Gastrocnemius medialis (tissue), 4 donors: Measurements from ENCODE around the gene SF3A1. TPM values are rescaled to one million over a fixed set of nuclear protein-coding genes. Genes with fewer than 3 reads are reported as not detected.
"Not testable (repeated sequence)": the region's sequence is repeated elsewhere in the genome, so short reads cannot be mapped to it uniquely, and the experiment has no call there.

Source experiments
- ATAC-seq, 2 donors: fragments of 150-250 bp; one replicate each; pipeline ENCODE4 v1.9.1; 2016
- DNase-seq, 2 donors: peaks; one replicate each; pipeline ENCODE4 v3.0.0-alpha.2; 2019
- H3K27ac ChIP-seq, 4 donors: fragments of 200-600 bp; sonication (generic); 1 replicate in 1 of 4; 2 replicates in 3 of 4; pipeline ENCODE4 v1.5.1; 2016 to 2018; ENCODE audit warnings: mild to moderate bottlenecking in 2 of 4, moderate library complexity in 1 of 4
- H3K27me3 ChIP-seq, 3 donors: fragments of 200-600 bp; sonication (generic) in 2 of 3; 1 replicate in 1 of 3; 2 replicates in 2 of 3; pipeline versions ENCODE4 v1.5.1 to v1.6.0; 2016 to 2019; ENCODE audit warnings: mild to moderate bottlenecking in 1 of 3, moderate library complexity in 1 of 3
- H3K36me3 ChIP-seq, 2 donors: fragments of 200-600 bp; sonication (generic) in 1 of 2; one replicate each; pipeline ENCODE4 v1.5.1; 2017 to 2018
- H3K4me1 ChIP-seq, 2 donors: fragments of 200-600 bp; sonication (generic) in 1 of 2; one replicate each; pipeline ENCODE4 v1.5.1; 2016 to 2017; ENCODE audit warnings: mild to moderate bottlenecking in 2 of 2
- H3K4me3 ChIP-seq, 4 donors: fragments of 200-600 bp; sonication (generic) in 3 of 4; 1 replicate in 1 of 4; 2 replicates in 3 of 4; pipeline ENCODE4 v1.5.1; 2016 to 2019; ENCODE audit warnings: mild to moderate bottlenecking in 2 of 4
- H3K9me3 ChIP-seq, 3 donors: fragments of 200-600 bp; sonication (generic) in 2 of 3; 1 replicate in 1 of 3; 2 replicates in 2 of 3; pipeline ENCODE4 v1.5.1; 2016 to 2019
- CTCF ChIP-seq, 5 experiments: fragments of 450-650 bp in 3 of 5; fragments of 200-600 bp in 2 of 5; sonication (generic) in 2 of 5; IDR thresholded peaks in 4 of 5; conservative IDR thresholded peaks in 1 of 5; 1 replicate in 4 of 5; 2 replicates in 1 of 5; pipeline ENCODE4 v1.5.1; 2016 to 2019; ENCODE audit warnings: antibody characterized with exemption in 5 of 5, mild to moderate bottlenecking in 3 of 5, moderate library complexity in 3 of 5
- POLR2A ChIP-seq, 2 donors: fragments of 450-650 bp; IDR thresholded peaks; one replicate each; pipeline ENCODE4 v1.6.1; 2017; ENCODE audit warnings: antibody characterized with exemption in 2 of 2, mild to moderate bottlenecking in 2 of 2, moderate library complexity in 2 of 2
- in situ Hi-C, 4 donors: fragments of 200-750 bp; cut with MboI; loops; one replicate each; pipeline versions ENCODE4 v1.15.0 to v1.8.0; 2017; ENCODE audit warnings: low sequenced_read_pairs in 4 of 4
- intact Hi-C: fragments of 100-400 bp; cut with DNase I; formaldehyde crosslinking; loops from one replicate; pipeline ENCODE4 v1.15.1; 2023; ENCODE audit warnings: low total_unique reads
- total RNA-seq, 4 donors: library from RNA; depleted of rRNA; stranded (reverse); fragments of >200 nt; gene quantifications; one replicate each; pipeline versions ENCODE4 v1.1.0 to v1.2.3, GENCODE V29; 2016

The SF3A1 gene
- total RNA-seq, 4 donors from 2014 or later: 36.0 to 145 (median 94.5) TPM

GRCh38 chr22:30402028-30402765, 45.5 kb upstream of the SF3A1 start:
- H3K27me3 ChIP-seq: peaks cover 9 to 11% (median 10%) of the 10 kb centered on the region in 3 donors
- DNase-seq (no peak), ATAC-seq (no peak)
- in situ Hi-C loops (no loop called here), intact Hi-C loops (no loop called here)
- peaks cover 0 to 3% of the 10 kb centered on the region in 2 donors for H3K36me3 ChIP-seq
- H3K4me1 ChIP-seq: peaks cover 0 to 4% of the 10 kb centered on the region in 2 donors
- no peak overlapping the region for H3K27ac ChIP-seq
- TF ChIP-seq CTCF (IDR thresholded peaks at IDR 0.05 in 4 of 5, conservative IDR thresholded peaks at IDR 0.05 in 1 of 5): no peak
- no peak for TF ChIP-seq POLR2A (IDR thresholded peaks at IDR 0.05)
- no peak overlapping the region for H3K4me3 ChIP-seq
- no peaks in the 10 kb centered on the region for H3K9me3 ChIP-seq

- H3K9me3 ChIP-seq, DNase-seq, H3K4me3 ChIP-seq, H3K27ac ChIP-seq, in situ Hi-C loops, intact Hi-C loops, ATAC-seq, H3K36me3 ChIP-seq: not testable (repeated sequence)
- Histone ChIP-seq H3K4me1 (peaks cover 0 to 14% of the 10 kb centered on the region in 2 donors), H3K27me3 (peaks cover 18 to 19% (median 18%) of the 10 kb centered on the region in 3 donors)
These were observed 44.3 kb upstream of the SF3A1 start for GRCh38 chr22:30401024-30401423.

- H3K27ac ChIP-seq: no peak overlapping the region
- ATAC-seq: no peak
- TF ChIP-seq POLR2A (IDR thresholded peaks at IDR 0.05): no peak
- no peak for TF ChIP-seq CTCF (IDR thresholded peaks at IDR 0.05 in 4 of 5, conservative IDR thresholded peaks at IDR 0.05 in 1 of 5)
- no peak overlapping the region for H3K4me3 ChIP-seq
- H3K36me3 ChIP-seq: no peaks in the 10 kb centered on the region
- intact Hi-C loops: no loop called here
- H3K27me3 ChIP-seq: peaks cover 24 to 28% (median 24%) of the 10 kb centered on the region in 3 donors
- in situ Hi-C loops: no loop called here
- H3K4me1 ChIP-seq: peaks cover 0 to 14% of the 10 kb centered on the region in 2 donors
- no peak for DNase-seq
- H3K9me3 ChIP-seq: no peaks in the 10 kb centered on the region
These were observed 43.5 kb upstream of the SF3A1 start for GRCh38 chr22:30400159-30400558.

- Histone ChIP-seq H3K9me3 (no peaks in the 10 kb centered on the region), H3K4me1 (peaks cover 0 to 14% of the 10 kb centered on the region in 2 donors), H3K36me3 (no peaks in the 10 kb centered on the region), H3K27ac (no peak overlapping the region), H3K27me3 (peaks cover 24 to 31% (median 29%) of the 10 kb centered on the region in 3 donors), H3K4me3 (no peak overlapping the region)
- ATAC-seq (no peak), DNase-seq (no peak)
- intact Hi-C loops: no loop called here
- TF ChIP-seq POLR2A (IDR thresholded peaks at IDR 0.05): no peak
- no peak for TF ChIP-seq CTCF (IDR thresholded peaks at IDR 0.05 in 4 of 5, conservative IDR thresholded peaks at IDR 0.05 in 1 of 5)
- in situ Hi-C loops: loop anchor here (10.0 to 25.0 kb wide), 4 partner anchors 85 to 287 kb away; partner anchors contain the start of genes CASTOR1 (in 1 of the 4) and OSM (in 1 of the 4)
These were observed 43.0 kb upstream of the SF3A1 start for GRCh38 chr22:30399718-30400117.
